Activated T-cell treated with anti-CD3 and anti-CD28 coated beads for 24 hours (primary cell): Measurements from ENCODE around the gene CLCA4.
"Not testable (repeated sequence)": the region's sequence is repeated elsewhere in the genome, so short reads cannot be mapped to it uniquely, and the experiment has no call there.

Source experiments
- DNase-seq: peaks from one replicate; pipeline ENCODE4 v3.0.0-alpha.2; 2020; ENCODE audit warnings: low read depth

Gene CLCA4

GRCh38 chr1:86530211-86530845, 16.6 kb upstream of the CLCA4 start:
- DNase-seq = no peak

GRCh38 chr1:86537928-86538695, 8.8 kb upstream of the CLCA4 start:
- no peak for DNase-seq

GRCh38 chr1:86538775-86539174, 8.1 kb upstream of the CLCA4 start:
- no peak for DNase-seq

- no peak for DNase-seq
Observed at GRCh38 chr1:86541859-86542258, 5.0 kb upstream of the CLCA4 start.

GRCh38 chr1:86542631-86543030, 4.2 kb upstream of the CLCA4 start:
- DNase-seq = no peak

- DNase-seq = no peak
Observed at GRCh38 chr1:86548839-86549238, 2.0 kb downstream of the CLCA4 start.

- no peak for DNase-seq
Observed at GRCh38 chr1:86551305-86551704, 4.4 kb downstream of the CLCA4 start.

- no peak for DNase-seq
Observed at GRCh38 chr1:86552376-86552775, 5.5 kb downstream of the CLCA4 start.

- DNase-seq = no peak
Observed at GRCh38 chr1:86557739-86558138, 10.9 kb downstream of the CLCA4 start.

- no peak for DNase-seq
Observed at GRCh38 chr1:86563849-86564248, 17.0 kb downstream of the CLCA4 start.

GRCh38 chr1:86567341-86567740, 20.5 kb downstream of the CLCA4 start:
- no peak for DNase-seq

- no peak for DNase-seq
Observed at GRCh38 chr1:86567878-86568277, 21.0 kb downstream of the CLCA4 start.

- no peak for DNase-seq
Observed at GRCh38 chr1:86573763-86574484, 27.0 kb downstream of the CLCA4 start.

- no peak for DNase-seq
Observed at GRCh38 chr1:86581231-86581630, 34.4 kb downstream of the CLCA4 start.

- DNase-seq = no peak
Observed at GRCh38 chr1:86582161-86582560, 35.3 kb downstream of the CLCA4 start.

GRCh38 chr1:86583032-86583431, 36.2 kb downstream of the CLCA4 start:
- DNase-seq = no peak

GRCh38 chr1:86583593-86583992, 36.7 kb downstream of the CLCA4 start:
- DNase-seq = no peak

- no peak for DNase-seq
Observed at GRCh38 chr1:86594284-86594770, 47.4 kb downstream of the CLCA4 start.

- no peak for DNase-seq
Observed at GRCh38 chr1:86596224-86596623, 49.3 kb downstream of the CLCA4 start.

GRCh38 chr1:86596741-86597290, 49.9 kb downstream of the CLCA4 start:
- no peak for DNase-seq

- DNase-seq = not testable (repeated sequence)
Observed at GRCh38 chr1:86606080-86606479, 59.2 kb downstream of the CLCA4 start.

GRCh38 chr1:86616433-86616832, 69.6 kb downstream of the CLCA4 start:
- no peak for DNase-seq

GRCh38 chr1:86616871-86617270, 70.0 kb downstream of the CLCA4 start:
- no peak for DNase-seq
